HG02798 (cell line): ENCODE measurements around the gene SMARCD1.

Experiments used
- ATAC-seq: cut with Tn5 transposase; IDR thresholded peaks from one replicate; pipeline ENCODE4 v1.9.1; 2021; ENCODE audit warnings: mild to moderate bottlenecking; ENCODE audit not compliant: unreplicated experiment, poor library complexity

The SMARCD1 gene

DNA sequence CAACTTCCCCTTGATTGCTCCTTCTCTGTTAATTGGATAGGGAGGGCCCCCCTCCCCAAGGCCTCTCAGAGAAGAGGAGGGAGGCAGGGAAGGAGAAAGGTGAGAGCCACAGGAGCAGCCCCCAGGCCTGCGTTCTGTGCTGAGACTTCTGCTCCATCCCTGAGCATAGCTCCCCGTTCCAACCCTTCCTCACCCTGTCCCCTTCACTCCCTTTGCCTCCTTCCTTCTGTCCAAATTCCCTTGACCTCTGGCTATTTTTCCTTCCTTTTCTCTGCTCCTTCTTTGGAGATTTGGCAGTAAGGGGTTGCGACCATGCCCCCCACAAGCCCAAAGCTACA lies 28.5 kb upstream of the SMARCD1 start:
- ATAC-seq, result no peak

DNA sequence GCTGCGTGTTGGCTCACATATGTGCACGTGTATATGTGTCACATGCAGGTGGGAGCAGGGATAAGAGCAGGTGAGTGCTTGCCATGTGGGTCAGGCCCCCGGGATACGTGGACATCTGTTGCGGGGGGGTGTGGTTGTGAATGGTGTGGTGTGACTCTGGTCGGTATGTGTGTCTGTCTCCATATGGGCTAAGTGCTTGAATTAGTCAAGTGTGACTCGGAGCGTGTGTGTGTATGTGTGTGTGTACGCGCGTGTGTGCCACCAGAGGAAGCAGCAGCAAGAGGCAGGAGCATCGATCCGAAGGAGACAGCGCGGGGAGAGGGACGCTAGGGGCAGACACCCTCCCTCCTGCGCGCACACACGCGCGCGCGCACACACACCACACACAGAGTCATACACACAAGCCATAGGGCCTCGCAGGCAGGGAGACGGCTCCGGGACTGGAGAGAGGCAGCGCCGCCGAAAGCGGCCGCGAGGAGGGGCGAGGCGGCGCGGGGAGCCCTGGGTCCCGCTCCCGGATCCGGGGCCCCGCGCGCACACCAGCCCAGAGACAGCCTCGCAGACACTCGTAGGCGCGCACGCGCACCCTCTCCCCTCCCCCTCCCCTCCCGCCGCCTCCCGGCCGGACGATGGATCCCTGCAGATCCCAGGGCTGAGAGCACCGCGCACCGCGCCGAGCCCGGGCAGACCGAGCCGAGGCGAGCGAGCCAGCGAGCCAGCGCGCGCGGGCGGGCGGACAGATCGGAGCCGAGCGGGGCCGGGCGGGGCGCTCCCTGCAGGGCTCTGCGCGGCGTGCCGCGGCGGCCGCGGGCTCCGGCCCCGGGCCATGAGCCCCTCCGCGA lies 27.9 kb upstream of the SMARCD1 start, which contains the start of gene ASIC1:
ASIC1 (plus strand) TSS at position 597 of the 842 bp plus-strand sequence. CDS start 1,171 bp downstream, outside the sequence.
- ATAC-seq, result peak; percentile 32

DNA sequence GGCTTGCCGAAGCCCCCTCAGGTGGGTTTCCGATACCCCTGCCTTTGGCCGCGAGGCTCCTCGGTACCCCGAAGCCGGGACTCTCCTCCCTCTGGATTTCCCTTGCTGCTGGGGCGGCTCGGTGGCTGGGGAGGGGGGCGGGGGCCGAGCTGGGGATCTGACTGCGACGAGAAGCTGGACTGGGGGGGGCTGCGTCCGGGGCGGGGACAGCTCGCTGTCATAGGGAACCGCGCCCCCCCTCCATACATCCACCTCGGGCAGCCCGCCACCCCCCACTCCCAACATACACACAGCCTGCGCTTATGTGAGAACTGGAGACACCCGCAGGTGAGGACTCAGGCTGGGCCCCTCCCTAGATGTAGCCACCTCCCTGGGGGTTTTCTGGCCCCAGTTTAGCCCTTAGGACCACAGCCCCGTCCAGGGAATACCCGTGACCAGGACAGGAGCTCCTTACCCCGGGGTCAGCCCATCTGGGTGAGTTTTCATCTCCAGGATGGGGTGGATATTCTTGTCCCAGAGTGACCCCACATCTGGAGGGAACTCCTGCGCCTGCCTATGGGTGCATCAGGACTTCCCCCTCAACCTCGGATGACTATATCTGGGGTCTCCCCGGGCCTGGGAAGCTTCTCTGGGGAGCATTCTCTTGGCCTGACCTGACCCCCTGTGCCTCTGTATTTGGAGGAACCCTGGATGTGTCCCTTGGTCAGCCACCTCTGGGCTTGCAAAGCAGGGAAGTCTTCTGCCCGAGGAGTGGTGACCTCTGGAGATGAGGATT lies 27.1 kb upstream of the SMARCD1 start:
- no peak for ATAC-seq

DNA sequence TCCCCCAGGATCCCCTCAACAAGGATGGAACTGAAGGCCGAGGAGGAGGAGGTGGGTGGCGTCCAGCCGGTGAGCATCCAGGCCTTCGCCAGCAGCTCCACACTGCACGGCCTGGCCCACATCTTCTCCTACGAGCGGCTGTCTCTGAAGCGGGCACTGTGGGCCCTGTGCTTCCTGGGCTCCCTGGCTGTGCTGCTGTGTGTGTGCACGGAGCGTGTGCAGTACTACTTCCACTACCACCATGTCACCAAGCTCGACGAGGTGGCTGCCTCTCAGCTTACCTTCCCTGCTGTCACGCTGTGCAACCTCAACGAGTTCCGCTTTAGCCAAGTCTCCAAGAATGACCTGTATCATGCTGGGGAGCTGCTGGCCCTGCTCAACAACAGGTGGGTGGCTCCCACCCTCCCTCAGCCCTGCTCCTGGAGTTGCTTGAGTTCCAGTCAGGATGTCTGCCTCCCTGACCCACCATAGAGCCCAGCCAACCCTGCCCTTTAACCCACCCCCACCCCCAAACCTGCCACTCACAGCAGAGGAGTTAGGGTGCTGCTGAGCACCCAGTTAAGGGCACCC lies 26.3 kb upstream of the SMARCD1 start:
- no peak for ATAC-seq

DNA sequence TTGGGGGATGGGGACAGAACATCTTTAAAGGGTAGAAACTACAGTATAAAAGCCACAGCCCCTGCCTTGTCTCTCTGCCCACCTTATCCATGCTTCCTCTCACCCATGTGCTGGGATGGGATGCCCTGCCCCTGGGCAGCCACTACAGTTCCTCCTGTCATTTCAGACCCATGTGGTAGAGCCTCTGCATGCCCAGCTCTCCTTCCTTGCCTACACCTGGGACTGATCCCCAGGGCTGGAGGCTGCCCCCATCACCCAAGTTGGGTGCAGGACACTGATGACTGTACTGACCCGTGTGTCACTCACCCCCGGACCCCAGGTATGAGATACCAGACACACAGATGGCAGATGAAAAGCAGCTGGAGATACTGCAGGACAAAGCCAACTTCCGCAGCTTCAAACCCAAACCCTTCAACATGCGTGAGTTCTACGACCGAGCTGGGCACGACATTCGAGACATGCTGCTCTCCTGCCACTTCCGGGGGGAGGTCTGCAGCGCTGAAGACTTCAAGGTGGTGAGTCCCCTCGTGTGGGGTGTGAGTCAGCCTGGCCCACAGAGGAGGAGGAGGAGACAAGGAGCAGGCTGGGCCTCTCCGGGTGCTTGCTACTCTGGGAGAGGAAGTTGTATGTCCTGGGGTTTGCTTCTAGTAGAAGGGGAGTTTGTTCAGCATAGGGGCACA lies 25.6 kb upstream of the SMARCD1 start:
- ATAC-seq, result no peak

DNA sequence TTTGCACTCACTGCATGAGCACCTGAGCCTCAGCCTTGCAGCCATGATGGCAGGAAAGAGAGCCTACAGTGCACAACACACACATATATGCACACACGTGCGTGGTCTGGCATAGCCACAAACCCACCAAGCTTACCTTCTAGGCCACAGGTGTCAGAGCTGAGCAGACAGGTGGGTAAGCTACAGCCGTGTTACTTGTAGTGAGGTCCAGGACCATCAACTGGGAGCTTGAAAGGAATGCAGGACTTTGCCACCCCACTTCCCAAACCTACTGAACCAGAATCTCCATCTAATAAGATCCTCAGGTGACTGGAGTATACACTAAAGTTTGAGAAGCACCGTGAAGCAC lies 25.0 kb upstream of the SMARCD1 start:
- no peak for ATAC-seq

DNA sequence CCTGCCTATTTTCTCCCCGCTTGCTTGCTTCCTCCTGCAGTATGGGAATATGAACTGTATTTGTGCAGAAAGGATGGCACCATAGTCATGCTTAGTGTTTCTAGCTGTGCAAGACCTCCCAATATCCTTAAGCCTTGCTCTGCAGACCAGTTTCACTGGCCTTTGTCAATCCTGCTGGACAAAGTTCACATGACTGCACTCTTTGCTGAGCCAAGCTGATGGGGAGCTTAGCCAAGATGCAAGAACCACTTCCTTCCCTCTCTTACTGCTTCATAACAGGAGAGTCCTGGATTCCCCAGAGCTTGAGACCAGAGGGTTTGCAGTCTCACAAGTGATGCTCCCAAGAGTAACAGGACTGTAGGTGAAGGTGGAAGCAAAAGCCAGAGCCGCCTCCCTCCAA lies 24.0 kb upstream of the SMARCD1 start:
- no peak for ATAC-seq

DNA sequence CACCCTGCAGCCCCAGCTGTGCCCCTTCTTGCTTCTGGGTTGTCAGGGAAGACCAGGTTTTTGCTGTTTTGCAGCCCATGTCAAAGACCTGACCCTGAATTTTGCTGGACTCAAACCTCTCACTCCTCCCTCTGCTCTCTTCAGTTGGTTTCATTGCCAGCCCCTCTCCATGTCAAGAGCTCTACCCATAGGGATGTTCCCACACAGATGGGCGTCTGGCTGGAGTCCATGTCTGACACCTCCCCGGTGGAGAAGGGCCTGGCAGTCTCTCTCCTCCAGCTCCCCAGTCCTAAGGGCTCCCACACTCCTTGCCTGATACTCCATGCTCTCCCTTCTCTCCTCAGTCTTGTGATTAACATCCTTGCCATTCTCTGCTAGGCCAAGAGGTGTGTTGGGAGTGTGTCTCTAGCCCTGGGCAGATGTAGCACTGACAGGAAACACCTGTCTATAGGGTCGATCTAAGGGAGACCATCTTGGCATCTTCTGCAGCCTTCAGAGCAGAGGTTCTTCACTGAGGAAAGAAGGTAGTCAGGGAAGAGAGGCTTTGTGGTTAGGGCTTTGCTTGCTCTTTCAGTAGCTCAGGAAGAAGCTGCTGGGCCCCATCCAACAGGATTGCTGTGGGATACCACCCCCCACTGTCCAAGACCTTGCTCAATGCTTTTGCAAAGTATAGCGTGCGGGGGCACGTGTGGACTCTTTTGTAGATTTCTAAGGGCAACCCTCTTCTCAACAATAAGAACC lies 23.0 kb upstream of the SMARCD1 start:
- no peak for ATAC-seq

DNA sequence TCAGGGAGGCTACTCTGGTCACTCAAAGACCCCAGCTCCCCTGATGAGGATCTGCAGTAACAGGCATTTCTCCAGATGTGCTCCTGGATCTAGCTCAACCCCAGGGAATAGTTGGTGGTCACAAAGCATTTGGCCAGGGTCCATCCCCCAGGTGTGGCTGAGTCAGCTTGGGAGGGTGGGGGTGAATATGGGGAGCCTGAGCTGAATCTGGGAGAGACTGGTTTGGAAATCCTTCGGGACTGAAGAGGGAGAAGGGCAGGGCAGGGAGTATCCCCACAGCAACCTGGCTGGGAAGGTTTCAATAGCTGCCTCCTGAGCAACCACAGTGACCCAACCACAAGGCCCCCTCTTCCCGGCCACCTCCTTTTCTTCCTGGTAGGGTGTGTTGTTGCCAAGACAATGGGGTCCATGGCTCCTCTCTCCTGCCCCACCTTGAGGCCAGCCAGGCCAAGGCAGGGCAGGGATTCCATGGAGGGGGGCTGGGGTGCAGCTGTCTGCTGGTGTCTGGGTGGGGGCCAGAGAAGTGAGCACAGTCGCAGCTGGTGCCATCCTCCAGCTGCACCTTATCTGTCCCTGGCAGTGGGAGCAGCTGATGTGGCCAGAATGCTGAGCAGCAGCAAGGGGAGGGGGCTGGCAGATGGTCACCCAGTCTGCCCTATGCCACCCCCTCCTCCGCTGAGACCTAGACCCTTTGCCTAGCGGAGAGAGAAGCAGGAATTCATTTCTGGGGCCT lies 22.2 kb upstream of the SMARCD1 start:
- no peak for ATAC-seq

DNA sequence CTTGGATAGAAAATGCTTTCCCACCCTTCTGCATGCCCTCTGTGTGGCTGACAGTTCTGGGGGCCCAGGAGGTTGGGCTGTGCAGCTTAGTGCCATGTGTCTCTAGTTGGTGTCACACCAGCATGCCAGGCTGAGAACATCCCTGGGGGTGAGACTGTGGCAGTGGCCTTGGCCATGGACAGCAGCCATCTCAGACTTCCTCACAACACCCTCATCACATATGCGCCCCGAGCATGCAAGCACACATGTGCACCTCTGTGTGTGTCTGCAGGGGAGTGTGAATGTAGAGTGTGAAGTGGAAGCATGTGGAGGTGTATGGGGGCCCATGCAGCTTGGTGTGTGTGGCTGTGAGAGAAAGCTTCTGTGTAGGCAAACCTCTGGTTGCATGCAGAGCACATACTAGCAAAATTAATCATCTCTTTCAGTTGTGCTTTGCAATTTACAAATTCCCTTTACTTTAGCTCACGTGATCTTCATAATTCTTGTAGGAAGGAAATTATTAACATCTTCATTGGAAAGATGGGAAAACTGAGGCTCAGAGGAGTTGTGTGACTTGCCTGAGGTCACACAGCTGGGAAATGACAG lies 19.3 kb upstream of the SMARCD1 start:
- ATAC-seq, result no peak

DNA sequence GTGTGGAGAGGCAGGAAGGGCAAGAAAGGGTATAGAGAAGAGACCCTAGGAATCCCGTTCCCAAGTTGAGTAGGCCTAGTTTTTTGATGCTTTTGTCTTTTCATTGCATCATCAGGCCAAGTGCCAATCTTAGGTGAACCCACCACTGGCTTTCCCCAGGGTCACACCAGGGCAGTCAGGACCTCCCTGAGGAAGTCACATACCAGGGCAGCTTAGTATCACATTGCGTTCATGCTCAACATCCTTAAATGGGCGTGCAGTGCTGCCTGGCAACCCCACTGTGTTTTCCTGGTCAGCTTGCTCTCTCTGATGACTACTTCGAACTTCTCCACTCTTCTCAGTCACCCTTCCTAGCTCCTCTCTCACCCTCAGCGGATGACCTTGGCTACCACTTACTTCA lies 18.7 kb upstream of the SMARCD1 start:
- no peak for ATAC-seq

DNA sequence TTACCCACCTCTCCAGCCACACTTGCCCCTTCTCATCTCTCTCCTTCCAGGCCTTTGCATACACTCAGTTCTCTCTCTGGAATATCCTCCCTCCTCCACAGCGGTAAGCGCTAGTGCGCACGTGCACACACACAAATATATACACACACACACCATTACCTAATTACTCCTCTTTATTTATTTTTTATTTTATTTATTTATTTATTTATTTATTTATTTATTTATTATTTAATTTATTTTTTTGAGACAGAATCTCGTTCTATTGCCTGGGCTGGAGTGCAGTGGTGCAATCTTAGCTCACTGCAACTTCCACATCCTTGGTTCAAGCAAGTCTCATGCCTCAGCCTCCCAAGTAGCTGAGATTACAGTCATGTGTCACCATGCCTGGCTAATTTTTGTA lies 16.1 kb upstream of the SMARCD1 start:
- no peak for ATAC-seq

DNA sequence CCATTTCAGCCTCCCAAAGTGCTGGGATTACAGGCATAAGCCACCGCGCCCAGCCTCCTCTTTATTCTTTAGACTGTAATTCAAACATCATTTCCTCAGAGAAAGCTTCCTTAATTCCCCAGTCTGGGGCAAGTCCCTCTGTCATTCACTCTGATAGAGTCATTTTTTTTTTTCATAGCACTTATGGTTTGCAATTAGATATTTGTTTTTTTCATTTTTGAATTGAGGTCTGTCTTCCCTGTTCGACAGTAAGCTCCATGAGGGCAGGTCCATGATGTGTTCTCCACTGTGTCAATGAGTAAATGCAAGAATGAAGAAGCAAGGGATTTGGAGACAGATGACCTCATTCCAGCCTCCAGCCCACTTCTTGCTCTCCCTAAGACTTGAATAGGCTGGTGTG lies 15.6 kb upstream of the SMARCD1 start:
- no peak for ATAC-seq

DNA sequence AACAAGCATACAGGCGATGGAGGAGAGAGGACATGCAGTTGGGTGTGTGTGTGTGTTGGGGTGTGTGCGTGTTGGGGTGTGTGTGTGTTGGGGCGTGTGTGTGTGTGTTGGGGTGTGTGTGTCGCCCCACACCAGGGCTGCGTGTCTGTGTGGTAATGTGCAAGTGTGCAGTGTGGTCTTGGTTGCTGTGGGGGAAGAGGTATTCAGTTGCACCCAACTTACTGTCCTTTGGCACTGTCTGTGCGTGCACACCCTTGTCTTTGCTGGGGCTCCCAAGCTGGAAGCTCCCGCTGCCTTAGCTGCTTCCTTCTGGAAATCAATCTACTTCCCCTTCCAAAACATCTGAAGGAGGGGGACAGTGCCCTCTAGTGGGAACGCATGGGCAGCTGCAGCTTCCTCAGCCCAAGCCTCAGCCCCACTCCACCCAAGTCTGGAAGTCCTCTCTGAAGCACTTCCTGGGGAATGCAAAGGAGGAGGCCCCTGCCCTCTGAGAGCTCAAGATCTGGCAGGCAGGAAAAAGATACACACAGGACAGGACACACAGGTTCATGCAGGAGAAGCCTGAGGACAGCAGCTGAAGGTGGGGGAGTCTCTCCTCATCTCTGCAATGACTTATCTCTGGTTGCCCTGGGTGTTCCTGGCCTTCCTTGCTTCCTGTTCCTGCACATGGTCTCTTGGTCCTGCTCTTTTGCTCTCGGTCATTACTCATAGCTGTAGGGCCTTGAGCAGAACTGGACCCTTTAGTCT lies 14.7 kb upstream of the SMARCD1 start:
- ATAC-seq, result peak; percentile 44

DNA sequence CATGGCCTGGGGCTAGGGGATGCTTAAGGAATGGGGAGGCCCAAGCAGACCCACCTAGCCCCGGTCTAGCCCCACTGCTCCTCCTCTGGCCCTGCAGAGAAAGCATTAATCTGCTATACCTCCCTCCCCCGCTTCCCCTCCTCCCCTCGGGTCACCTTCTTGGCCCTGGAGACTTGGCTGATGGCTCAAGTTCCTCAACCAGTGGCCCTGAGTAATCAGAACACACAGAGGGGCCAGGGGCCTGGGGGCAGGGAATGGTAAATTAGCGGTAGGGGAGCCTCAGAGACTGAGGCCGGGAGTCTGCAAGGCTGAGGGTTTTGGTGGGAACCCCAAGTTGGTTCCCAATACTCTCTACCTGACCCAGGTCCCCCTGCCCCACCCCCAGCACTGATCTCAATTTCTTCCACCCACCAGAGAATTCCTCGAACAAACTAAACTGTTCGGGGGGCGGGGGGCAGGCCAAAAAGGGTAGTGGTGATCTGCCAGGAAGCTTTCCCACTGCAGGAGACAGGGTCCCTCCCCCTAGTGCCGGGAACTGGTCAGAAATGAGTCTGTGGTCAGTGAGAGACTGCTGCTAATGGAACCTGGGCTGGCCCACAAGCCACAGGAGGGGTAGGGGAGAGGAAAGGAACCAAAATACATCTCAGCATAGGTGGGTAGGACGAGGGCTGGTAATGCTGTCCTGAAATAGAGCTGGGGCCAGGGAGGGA lies 12.8 kb upstream of the SMARCD1 start:
- no peak for ATAC-seq

DNA sequence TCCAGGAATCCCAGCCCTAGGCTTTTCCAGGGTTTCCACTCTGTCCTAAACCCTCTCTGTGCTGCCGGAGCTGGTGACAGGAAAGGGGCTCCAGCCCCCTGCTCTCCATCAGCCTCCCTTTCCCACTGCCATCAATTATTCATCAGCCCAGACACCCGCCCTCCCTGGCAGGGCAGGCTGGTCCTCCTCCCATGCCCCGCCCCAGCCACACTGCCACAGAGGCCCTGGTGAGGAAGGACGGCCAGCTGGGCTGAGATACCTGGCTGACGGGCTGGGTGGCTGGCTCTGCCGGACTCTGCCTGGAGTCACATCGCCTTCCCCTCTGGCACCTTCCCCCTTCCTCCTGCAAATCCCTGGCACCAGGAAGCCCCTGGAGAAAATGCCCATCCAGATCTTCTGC lies 11.9 kb upstream of the SMARCD1 start:
- no peak for ATAC-seq

DNA sequence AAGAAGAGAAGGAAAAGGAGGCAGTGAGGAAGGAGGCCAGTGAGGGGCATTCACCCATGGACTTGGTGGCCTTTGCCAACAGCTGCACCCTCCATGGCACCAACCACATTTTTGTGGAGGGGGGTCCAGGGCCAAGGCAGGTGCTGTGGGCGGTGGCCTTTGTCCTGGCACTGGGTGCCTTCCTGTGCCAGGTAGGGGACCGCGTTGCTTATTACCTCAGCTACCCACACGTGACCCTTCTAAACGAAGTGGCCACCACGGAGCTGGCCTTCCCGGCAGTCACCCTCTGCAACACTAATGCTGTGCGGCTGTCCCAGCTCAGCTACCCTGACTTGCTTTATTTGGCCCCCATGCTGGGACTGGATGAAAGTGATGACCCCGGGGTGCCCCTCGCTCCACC lies 11.4 kb upstream of the SMARCD1 start:
- no peak for ATAC-seq
